SIG-M5 treated with dmso at 0.1 percent for 504 hours (cell line): Measurements from ENCODE around the gene ZFR2.
"Not testable (repeated sequence)": the region's sequence is repeated elsewhere in the genome, so short reads cannot be mapped to it uniquely, and the experiment has no call there.

Experiments
- DNase-seq: peaks from one replicate; lab custom pipeline; 2025; ENCODE audit not compliant: unreplicated experiment; lab: John Stamatoyannopoulos, UW

The ZFR2 gene

DNA sequence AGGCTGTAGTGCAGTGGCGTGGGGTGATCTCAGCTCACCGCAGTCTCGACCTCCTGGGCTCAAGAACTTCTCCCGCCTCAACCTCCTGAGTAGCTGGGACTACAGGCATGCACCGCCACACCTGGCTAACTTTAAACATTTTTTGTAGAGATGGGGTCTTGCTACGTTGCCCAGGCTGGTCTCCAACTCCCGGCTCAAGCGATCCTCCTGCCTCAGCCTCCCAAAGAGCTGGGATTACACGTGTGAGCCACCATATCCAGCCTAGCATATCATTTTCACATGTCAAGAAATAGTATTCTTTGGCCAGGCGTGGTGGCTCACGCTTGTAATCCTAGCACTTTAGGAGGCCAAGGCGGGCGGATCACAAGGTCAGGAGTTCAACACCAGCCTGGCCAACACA, 110.5 kb downstream of the ZFR2 start:
- not testable (repeated sequence) for DNase-seq

DNA sequence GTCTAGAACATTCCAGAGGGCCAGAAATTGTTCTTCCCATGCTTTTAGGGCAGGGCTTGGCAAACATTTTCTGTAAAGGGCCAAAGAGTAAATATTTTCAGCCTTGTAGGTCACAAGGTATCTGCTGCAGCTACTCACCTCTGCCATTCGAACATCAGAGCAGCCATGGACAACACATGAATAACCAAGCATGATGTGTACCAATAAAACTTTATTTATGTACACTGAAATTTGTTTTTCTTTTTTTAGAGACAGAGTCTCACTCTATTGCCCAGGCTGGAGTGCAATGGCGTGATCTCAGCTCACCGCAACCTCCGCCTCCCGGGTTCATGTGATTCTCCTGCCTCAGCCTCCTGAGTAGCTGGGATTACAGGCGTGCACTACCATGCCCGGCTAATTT, 111.1 kb downstream of the ZFR2 start:
- DNase-seq = not testable (repeated sequence)
